Stimulated activated naive CD8-positive, alpha-beta T cell treated with anti-CD3 and anti-CD28 coated beads, Interleukin-15, Interleukin-2, amounts not matched to agents 100 U/mL and 50 U/mL, for 24 hours (primary cell): Measurements from ENCODE around the gene C14orf180.

Source experiments
- ATAC-seq: fragments of 150-1000 bp; cut with Tn5 transposase; one replicate; pipeline ENCODE4 v1.10.0; 2021
- DNase-seq: peaks from one replicate; pipeline ENCODE4 v3.0.0; 2021

C14orf180 gene

DNA sequence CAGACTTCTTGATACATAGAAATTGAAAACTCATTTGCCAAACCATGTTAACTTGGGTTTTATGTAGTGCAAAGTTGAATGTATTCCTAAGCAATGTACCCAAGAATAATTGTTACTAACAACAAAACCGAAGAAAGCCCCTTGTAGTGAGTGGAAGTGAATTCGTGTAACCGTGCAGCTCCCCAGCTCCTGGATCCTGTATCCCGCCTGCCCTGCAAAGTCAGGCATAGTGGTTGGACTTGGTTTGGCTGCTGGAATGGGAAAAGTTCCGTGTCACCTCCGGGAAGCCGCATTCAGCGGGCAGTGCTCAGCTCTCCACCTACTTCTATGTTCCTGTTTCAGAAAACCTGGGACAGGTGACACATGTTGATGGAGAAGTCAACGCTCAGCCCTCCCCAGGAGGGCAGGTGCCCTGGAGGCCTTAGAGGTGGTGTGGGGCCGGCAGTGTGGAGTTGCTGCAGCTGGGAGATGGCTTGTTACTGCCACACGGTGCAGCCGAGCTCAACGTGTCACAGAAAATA, 29.2 kb upstream of the C14orf180 start:
- no peak for ATAC-seq
- DNase-seq = no peak

DNA sequence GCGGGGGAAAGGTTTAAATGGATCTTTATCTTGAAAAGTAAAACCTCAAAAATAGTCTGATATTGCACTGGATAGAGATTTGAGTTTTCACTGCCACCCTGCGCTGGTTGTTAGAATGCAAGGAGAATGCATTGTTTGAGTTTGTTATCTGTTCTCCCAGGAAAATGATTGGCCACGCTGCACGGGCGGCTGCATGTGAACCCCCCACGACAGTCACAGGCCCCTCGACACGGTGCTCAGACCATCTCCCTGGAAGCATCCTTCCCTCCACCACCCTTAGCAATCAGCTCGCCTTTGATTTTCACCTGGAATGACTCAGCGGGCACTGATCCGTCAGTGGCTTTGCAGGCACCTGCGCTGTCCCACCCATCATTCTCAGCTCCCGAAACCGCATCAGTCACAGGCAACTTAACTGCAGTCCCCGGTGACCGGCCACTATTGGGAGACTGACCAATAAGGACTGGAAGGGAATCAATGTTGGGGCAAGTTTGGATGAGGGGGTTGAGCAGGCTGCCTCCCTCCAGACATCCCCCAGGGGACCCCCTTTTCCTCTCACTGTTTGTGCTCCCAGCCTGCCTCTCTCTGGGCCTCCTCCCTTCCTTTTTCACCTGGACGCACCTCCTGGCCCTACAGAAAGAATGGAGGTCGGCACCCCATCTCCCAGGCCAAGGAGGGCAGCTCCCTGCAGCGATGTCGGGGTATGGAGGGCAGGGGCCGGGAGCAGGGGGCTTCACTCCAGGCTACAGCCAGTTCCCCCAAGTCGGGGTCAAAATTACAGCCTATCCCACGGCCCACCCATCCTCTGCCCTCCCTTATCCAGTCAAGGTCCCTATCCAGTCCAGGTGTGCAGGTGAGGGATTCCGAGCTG, 28.5 kb upstream of the C14orf180 start:
- no peak for ATAC-seq
- no peak for DNase-seq

DNA sequence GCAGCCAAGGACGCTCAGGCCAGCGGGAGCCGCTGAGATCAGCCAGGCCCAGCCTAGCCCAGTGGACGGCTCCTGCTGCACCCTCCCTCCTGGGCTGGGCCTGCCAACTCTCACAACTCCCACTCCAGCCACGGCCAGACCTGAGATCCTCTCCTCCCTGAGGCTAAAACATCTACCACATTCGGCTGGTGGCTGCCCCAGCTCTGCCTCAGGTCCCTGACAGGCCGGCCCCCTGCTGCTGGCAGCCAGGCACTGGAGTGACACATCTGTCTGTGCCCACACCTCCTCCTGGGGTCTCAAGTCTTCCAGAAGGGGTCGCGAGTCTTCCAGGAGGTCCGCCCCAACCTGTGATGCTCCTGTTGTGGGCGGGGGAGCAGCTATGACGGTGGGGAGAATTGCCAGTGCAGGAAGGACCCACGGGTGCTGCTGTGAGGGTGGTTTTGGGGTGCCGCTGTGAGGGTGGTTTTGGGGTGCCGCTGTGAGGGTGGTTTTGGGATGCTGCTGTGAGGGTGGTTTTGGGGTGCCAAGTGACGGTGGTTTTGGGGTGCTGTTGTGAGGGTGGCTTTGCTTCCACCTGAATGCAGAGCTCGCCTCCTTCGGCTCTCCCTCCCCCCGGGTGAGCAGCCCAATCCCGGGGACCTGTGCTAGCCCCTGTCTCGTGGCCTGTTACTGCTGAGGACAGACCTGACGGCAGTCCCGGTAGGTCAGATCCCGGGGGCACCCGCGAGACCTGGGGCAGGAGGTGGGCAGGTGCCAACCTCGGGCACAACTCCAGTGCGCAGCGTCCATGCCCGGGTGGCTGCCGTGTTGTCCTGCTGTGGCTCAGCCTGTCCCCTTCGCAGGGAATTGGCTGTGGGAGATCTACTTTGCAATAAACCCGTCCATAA, 27.5 kb upstream of the C14orf180 start:
- DNase-seq (no peak), ATAC-seq (no peak)

DNA sequence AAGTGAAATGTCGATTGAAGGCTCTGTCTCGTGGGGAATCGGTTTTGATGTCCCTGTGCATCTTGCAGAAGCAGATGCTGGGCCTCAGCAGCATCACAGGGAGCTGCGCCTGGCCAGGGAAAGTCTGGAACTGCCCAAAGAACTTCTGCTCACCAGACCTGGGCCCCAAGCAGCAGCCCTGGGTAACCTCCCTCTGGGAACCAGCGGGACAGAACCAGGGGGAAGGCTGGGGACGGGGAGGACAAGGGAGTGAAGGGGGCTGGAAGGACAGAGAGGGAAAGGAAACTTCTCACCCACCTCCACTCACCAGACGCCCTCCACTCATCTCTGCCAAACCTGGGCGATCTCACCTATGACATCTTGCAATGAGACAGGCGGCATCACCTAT, 26.8 kb upstream of the C14orf180 start:
- no peak for ATAC-seq
- DNase-seq = no peak

DNA sequence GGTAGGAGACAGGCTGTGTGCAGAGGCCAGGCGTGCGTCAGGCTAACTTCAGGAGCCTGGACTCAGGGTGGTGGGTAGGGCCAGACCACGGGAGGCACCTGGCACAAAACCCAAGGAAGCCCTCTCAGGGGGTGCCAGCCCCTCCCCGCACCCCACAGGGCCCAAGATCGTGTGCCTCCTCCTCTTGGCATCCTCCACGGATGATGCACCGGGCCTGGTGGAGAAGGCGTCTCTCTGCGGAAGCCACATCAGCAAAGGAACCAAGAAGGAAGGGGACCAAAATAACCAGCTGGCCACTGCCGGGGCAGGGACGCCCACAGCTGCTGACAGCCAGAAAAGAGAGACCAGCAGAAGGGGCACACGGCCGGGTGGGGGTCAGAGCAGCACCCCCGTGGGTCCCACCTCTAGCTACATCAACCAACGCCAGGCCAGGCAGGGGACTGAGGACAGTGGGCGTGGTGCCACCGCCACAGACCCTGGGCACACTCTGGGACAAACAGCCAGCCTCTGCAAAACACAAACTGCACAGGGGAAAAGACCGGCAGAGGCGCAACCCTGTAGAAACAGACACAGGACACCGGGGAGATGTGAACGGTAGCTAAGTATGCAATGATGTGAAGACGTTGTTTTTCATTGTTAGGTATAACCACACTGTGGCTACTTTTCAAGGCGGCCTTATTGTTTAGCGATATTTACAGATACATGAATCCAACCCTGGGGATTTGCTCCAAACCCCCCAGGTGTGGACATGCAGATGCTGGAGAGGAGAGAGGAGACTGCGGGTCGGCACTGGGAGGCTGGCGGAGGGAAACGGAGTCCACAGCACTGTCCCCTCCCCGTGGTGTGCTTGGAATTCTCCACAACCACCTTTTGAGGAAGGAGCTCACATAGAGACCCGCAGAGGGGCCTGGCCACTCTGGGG, 26.1 kb upstream of the C14orf180 start:
- no peak for ATAC-seq
- no peak for DNase-seq

DNA sequence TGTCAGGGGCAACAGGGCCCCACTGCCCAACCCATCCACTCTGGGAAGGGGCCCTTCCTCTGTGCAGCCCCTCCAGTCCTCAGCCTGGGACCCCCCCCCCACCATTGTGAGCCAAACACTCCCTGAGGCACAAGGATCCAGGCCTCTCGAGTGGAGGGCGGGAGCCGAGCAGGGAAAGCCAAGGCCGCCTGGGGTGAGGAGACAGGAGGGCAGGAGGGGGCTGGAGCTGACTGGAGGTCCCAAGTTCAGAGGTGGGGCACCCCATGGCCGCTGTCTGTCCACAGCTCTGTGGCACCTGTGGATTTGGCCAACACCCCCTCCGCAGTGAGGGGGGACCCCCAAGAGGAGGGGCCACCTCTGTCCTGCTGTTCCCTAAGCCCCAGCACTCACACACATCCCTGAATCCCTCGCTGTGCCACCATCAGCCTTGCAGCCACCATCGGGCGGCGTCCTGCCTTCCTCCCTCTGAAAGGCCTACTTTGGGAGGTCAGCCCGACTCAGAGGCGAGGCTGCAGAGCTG, 25.4 kb upstream of the C14orf180 start:
- no peak for DNase-seq
- ATAC-seq = no peak

DNA sequence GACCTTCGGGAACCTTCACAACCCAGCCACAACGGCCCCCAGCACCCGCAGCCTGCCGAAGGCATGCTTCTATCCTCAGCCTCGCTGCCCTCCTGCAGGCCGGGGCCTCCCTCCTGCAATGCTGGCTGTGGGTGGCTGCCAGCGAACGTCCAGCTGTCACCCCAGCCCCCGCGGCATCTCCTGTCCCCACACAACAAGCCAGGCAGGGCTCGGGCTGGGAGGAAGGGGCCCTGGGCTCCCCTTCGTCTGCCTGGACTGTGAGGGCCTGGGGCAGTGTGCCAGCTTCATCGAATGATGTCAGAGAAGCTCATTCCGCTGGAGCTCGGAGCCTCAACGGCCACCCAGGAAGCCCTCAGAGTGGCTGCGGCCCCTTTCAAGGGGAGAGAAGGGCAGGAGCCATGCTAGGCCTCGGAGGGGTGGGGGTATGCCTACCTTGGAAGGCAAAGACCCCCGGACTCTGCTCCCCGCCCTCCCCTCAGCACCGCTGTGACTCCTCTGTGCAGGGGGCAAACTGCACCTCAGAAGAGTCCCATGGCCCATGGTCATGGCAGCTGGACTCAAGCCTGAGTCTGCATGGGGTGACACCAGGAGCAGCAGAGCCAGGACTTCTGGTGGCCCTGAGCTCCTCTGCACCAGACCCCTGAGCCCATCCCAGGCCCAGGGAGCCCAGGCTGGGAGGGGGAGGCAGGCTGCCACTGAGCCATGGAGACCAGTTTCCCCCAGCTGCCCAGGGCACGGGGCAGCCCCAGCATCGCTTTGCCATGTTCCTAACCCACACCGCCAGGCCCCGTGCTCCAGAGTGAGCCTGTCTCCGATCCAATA, 24.7 kb upstream of the C14orf180 start:
- DNase-seq = no peak
- no peak for ATAC-seq

DNA sequence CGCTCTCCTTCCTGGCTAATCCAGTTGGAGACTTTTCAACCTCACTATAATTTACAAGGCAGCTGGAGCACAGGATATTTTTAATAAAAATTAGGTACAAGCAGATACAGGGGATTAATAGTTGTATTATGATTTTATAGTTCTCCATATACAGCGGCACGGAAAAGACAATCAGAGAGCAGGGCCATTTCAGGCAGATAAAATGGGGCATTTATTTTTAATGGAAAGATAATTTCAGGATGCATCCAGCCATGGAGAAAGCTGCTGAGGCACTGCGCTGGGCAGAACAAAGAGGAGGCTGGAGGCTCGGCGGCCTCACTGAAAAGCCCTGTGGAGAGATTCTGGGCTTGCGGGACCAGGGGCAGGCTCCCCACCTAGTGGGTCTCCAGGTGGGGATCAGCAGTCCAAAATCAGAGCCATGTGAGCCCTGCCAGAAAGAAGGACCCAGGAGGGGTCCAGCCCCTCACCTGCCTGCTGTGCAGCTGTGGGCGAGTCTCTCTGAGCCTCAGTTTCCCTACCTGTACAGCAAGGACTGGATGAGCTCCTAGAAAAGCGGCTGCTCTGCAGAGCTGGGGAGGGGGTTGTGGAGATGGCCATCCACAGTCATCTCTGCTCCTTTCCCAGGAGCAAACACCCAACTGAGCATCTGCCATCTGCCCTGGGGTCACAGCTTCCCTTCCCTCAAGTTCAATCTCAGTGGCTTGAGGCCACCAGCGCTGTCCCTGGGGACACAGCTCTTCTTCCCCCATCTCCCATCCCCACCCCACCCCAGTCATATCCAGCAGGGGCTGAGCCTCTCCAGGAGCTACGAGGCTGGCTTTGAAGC, 23.9 kb upstream of the C14orf180 start:
- ATAC-seq (no peak), DNase-seq (no peak)

DNA sequence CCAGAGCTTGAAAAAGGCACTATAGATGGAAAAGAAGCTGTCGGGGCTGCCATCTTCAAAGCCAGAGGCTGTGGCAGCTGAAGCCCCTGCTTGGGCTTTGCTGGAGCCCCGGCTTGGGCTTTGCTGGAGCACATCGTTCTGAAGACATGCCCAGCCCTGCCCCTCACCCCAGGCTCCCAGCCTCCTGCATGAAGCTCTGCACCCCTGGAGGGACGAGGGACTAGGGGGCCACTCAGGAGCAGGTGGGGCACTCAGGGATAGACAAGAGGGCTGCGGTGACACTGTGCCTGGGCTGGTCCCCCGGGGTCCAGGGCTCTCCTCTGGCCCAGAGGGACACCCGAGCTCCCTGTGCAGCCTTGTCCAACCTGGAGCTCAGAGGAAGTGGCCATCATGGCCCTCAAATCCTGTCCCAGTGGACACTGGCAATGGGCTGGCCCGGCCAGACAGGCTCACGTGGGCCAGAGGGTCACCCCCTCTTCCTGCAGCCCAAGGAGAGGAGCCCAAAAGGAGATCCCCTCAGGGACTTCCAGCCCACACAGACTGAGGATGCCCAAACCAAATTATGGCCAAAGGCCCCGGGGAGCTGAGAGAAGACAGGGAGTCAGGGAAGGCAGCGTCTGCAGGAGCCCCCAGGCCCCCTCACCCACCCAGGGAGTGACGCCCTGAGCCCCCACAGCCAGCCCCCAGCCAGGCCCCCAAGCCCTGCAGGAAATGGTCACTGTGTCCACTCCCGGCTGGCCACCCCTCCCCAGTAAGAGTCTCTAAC, 23.1 kb upstream of the C14orf180 start:
- ATAC-seq (no peak), DNase-seq (no peak)

DNA sequence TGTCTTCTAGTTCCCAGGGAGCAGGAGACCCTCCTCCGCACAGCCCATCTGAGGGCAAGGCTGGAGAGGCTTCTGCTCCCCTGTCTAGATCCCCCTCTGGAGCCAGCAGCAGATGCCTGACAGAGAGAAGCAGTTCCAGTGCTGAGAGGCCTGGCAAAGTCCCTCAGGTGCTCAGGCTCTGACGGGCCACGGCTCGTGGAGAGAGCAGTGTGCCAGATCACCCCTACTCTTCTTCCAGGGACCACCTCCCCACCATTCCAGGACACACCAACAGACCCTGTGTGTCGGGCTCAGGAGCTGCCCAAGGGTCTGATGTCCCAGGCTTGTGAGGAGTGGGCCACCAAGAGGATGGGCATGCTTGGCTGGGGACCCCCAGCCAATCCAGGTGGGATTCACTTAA, 22.5 kb upstream of the C14orf180 start:
- no peak for ATAC-seq

DNA sequence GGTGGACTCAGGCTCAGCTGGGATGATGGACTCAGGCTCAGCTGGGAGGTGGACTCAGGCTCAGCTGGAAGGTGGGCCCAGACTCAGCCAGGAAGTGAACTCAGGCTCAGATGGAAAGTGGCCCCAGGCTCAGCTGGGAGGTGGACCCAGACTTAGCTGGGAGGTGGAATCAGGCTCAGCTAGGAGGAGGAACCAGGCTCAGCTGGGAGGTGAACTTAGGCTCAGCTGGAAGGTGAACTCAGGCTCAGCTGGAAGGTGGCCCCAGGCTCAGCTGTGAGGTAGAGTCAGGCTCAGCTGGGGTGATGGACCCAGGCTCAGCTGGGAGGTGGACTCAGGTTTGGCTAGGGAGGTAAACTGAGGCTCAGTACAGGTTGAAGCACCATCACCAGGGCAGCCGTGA, 21.8 kb upstream of the C14orf180 start:
- ATAC-seq (no peak), DNase-seq (no peak)

More for the DNA sequence above, 22.5 kb upstream of the C14orf180 start:
- no peak for DNase-seq

DNA sequence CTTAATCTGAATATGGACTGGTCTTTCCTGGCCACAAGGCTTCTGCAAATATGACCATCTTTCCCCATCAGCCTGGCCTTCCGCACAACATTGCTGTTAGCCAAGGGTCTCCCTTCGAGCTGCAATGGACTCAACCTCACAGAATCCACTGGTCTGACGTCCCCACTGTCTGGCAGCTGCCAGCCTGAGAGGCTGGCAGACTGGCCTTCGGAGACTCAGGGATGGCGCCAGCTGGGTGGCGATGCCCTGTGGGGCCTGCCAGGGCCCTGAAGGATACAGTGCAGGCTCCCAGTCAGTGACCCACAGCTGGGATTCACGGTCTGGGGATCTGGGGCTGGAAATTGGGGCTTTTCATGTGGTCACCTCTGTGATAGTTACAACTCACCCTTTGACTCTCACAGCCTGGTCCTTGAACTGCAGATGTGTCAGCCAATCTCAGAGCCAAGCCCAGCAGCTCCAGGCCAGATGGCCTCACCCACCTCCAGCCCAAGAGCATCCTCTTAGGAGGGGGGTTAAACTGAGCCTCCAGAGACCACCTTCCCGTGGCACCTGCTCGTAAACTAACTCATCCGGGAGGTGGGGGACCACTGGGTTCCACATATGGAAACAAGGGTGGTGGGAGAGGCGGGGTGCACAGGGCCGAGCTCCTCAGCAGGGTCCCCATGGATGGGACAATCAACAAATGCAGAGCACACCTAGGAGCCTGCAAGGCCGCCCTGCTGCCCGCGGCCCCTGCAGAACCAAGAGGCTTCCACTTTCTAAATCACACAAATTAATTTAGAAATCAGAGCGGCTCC, 21.1 kb upstream of the C14orf180 start:
- no peak for ATAC-seq
- no peak for DNase-seq

DNA sequence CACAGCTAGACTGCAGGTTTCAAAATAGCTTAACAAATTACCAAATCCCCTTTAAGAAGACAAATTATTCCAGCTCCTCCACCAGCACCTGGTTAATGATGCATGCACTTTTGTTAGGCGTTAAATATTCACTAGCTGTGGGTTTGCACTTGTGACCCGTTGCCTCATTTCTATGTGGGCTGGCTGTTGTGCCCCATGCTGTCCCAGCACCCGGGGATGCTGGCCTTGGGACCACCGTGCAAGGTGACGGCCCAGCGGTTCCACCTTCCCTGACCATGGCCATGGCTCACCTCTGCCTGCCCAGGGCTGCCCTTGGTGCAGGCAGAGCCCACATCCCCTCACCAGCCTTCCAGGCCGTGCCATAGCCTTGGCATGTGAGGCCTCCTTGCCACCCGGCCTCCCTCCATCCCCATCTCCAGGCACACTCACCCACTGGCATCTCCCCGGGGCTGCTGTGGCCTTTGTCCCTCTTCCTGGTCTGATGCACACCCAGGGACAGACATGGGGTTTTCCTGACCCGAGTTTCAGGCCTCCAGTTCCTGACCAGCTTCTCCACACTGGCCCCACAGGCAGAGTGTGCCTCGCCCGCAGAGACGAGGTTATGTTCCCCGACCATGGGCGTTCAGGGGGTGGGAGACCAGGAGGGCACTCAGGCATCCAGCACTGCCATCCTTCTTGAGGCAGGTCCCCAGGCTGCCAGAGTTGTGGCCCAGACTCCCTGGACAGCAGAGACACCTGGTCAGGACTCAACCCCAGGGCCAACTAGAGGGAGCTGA, 20.3 kb upstream of the C14orf180 start:
- DNase-seq (no peak), ATAC-seq (no peak)

DNA sequence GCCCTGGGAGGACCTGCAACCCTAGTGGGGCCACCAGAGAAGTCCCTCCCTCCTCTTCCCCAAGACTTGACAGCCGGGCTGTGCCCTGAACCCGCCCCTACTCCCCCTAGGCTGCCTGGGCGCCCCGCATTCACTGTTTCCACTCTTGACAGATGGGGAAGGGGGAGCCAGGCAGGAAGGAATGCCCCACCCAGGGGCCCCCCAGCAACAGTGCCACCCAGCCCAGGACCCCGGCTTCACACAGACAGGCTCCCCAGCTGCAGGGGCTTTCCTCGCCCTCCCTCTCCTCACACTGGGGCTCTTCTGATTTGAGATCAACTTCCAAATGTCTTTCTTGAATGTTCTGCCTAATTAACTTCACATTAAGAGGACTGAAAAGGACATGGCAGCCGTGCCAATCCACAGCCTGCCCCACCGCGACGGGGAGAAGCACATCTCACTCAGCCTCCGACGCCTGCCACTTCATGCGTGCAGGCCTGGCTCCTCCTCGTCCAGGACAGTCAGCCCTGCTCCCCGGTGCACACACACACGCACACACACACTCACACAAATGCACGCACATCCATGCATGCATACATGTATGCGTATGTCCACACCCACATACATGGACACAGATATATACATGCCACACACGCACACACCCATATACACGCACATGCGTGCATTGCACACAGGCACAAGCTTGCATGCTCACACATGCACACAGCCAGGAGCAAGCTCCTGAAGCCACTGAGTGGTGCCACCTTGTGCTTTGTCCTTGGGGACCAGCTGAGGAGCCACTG, 19.6 kb upstream of the C14orf180 start:
- DNase-seq (no peak), ATAC-seq (no peak)

DNA sequence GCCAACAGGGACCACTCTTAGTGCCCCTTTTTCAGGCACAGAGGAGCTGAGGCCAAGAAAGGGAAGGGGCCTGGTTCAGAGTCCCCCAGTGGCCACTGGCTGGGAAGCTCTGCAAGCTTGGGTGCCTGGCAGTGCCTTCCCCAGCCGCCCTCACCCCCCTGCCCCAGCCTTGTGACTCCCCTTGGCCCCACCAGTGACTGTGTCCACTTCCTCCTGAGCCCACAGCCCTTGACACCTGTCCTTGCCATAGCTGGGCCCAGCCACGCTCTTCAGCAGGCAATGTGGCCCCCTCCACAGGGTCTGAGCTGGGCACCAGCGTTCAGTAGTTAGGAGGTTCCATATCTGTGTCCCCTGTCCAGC, 19.0 kb upstream of the C14orf180 start:
- DNase-seq (no peak), ATAC-seq (no peak)

DNA sequence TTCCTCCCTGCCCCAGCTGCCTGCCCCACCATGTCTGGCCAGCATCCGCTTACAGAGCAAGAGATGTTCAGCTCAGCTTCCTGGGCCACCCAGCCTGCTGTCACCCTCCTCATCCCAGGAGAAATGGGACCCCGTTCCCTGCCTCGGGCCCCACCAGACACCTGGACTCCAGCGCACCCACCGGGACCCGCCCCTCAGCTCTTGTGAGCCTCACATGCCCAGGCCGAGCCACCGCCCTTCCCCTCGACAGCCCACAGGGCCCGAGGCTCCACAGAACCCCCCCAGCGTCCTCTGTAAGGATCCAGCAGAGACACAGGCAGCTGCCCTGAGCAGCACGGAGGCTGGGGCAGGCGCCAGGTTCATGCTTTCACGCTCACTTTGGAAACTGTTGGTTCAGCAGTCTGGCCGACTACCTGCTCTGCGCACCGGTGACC, 18.4 kb upstream of the C14orf180 start:
- ATAC-seq (no peak), DNase-seq (no peak)
